Left ventricle myocardium inferior (tissue), 1 donor: ENCODE results near the gene CACFD1. TPM values are rescaled to one million over a fixed set of nuclear protein-coding genes. Genes with fewer than 3 reads are reported as not detected.

Experiments
- DNase-seq: peaks from one replicate; pipeline ENCODE4 v3.0.0-alpha.2; 2020
- H3K27ac ChIP-seq: fragments of 200-600 bp; replicated peaks from 2 replicates; pipeline ENCODE4 v1.8.0; 2021
- H3K27me3 ChIP-seq: fragments of 200-600 bp; 2 replicates; pipeline ENCODE4 v1.8.0; 2021; ENCODE audit warnings: low read depth
- H3K36me3 ChIP-seq: fragments of 200-600 bp; 2 replicates; pipeline ENCODE4 v1.8.0; 2021
- H3K4me1 ChIP-seq: fragments of 200-600 bp; 2 replicates; pipeline ENCODE4 v1.8.0; 2021
- H3K4me3 ChIP-seq: fragments of 200-600 bp; 2 replicates; pipeline ENCODE4 v1.8.0; 2021; ENCODE audit warnings: mild to moderate bottlenecking, moderate library complexity
- H3K9me3 ChIP-seq: fragments of 200-600 bp; replicated peaks from 2 replicates; pipeline ENCODE4 v1.8.0; 2021
- intact Hi-C: fragments of 100-400 bp; cut with micrococcal nuclease; formaldehyde crosslinking; loops from one replicate; pipeline ENCODE4 v1.11.0; 2022
- total RNA-seq: library from RNA; stranded (reverse); fragmentation: NEBNext Ultra II Directional; extraction: Animal tissue kit (Norgen Biotek cat#: 25700); gene quantifications from one replicate; pipeline ENCODE4 v1.2.1, GENCODE V29; 2021
- TF ChIP-seq, protein P1 (sequence below): fragments of 200-600 bp; IDR thresholded peaks from 2 replicates; pipeline ENCODE4 v1.8.0; 2021; ENCODE audit warnings: antibody characterized with exemption, mild to moderate bottlenecking, borderline replicate concordance
- donor health status: DM: no; HTN: yes; CAD: no; lungs with severe emphysema.

CACFD1 gene
- total RNA-seq, 1 donor from 2014 or later: 11.5 TPM

DNA sequence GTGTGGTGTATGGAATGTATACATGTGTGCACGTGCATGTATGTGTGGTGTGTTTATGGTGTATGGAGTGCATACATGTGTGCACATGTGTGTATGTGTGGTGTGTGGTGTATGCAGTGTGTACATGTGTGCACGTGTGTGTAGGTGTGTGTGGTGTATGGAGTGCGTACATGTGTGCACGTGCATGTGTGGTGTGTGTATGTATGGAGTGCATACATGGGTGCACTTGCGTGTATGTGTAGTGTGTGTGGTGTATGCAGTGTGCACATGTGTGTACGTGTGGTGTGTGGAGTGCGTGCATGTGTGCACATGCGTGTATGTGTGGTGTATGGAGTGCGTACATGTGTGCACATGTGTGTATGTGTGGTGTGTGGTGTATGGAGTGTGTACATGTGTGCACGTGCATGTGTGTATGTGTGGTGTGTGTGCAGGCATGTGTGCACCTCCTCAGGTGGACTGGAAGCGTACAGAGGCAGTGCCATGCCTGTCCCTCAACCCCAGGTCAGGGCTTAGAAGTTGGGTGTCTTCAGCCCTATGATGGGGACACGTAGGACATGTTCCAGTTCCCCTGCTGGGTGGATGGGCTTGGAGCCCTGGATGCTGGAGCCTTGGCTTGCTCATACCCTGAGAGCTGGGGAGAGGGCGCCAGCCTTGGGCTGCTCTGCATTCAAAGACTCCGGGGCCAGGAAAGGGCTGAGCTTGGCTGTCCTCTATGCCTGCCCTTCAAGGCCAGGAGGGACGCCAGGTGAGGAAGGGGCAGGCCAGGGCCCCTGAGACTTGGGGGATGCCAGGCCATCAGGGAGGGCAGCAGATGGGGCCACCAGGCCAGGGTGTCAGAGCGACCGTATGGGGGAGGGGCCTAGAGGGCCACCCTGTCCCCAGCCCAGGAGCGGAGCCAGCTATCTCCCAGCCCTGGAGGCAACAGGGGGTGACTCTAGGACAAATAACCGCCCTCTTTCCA, 52.8 kb downstream of the CACFD1 start:
- TF ChIP-seq, protein P1, sequence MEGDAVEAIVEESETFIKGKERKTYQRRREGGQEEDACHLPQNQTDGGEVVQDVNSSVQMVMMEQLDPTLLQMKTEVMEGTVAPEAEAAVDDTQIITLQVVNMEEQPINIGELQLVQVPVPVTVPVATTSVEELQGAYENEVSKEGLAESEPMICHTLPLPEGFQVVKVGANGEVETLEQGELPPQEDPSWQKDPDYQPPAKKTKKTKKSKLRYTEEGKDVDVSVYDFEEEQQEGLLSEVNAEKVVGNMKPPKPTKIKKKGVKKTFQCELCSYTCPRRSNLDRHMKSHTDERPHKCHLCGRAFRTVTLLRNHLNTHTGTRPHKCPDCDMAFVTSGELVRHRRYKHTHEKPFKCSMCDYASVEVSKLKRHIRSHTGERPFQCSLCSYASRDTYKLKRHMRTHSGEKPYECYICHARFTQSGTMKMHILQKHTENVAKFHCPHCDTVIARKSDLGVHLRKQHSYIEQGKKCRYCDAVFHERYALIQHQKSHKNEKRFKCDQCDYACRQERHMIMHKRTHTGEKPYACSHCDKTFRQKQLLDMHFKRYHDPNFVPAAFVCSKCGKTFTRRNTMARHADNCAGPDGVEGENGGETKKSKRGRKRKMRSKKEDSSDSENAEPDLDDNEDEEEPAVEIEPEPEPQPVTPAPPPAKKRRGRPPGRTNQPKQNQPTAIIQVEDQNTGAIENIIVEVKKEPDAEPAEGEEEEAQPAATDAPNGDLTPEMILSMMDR: no peak
- no peak for DNase-seq
- Histone ChIP-seq H3K9me3 (no peaks in the 10 kb centered on the region), H3K36me3 (no peaks in the 10 kb centered on the region), H3K4me3 (no peak overlapping the region), H3K4me1 (peaks cover 31% of the 10 kb centered on the region), H3K27me3 (peaks cover 19% of the 10 kb centered on the region), H3K27ac (no peak overlapping the region)
- intact Hi-C loops: no loop called here

DNA sequence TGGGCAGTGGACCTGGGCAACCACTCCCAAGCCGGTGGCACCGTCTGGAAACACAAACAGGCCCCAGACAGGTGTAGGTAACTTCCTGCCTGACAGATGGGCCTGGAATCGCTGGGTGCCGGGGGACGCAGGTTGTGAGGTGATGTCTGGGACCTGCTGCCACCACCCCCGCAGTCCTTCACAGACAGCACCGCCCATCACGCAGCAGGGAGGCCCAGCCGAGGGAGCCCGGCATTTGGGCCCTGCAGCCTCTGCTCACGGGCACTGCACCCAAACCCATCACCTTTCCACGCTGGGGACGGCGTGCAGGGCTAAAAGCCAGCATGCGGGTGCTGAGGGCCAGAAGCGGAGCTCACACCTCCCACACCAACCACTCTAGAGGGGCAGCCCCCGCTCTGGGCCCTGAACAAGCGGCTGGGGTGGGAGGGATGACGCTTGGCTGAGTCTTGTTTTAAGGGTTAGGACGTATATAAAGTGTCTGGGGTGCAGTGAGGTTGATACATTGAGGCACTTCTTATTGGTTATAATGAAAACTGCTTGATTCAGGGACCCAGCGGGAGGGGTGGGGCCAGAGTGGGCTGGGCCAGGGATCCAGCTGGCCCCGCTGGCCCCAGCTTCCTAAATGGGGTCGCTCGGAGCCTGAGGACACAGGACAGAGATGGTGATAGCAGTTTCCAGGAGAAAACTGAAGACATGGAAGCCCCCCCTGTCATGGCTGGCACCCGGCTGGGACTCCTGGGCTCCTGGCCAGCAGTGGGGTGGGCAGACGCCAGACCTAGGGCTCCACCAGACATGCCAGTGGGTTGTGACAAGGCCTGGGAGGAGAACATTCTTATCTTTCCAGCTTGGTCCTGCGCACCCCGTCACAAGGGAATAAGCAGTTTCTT, 53.7 kb downstream of the CACFD1 start:
- TF ChIP-seq, protein P1: no peak
- no peak overlapping the region for H3K4me3 ChIP-seq
- peaks cover 31% of the 10 kb centered on the region for H3K4me1 ChIP-seq
- peaks cover 12% of the 10 kb centered on the region for H3K27me3 ChIP-seq
- no peak overlapping the region for H3K27ac ChIP-seq
- H3K9me3 ChIP-seq: no peaks in the 10 kb centered on the region
- intact Hi-C loops: no loop called here
- DNase-seq: no peak
- H3K36me3 ChIP-seq: no peaks in the 10 kb centered on the region

DNA sequence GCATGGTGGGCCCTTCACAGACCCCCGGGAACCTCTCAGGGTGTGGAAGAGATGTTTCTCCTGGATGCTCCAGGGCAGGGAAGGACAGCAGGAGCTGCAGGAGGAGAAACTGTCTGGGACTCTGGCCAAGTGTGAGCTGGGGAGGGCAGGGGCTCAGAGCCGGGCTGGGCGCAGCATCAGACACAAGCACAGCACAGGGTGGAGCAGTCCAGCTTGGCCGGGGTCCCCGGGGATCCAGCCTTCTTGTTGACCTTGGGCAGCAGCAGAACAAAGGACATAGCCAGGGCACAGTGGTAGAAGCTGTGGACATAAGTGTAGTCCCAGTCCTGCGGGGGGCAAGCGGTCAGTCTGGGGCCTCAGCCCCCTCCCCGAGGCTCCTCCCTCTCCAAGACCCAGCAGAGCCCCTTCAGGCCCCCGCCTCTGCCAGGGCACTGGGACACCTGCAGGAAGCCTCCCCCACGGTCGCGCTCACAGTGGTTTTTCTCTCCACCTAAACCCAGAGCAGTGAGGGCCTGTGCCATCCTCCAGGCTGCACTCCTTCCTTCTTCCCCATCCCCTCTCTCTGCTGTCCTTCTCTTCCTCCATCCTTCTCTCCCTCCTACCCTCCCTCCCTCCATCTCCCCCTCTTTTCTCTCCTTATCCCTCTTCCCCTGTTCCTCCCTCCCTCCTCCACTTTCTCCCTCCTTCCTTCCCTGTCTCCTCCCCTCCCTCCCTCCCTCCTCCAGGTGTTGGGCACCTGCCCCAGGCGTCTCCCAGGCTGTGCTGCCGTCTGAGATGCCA, 54.9 kb downstream of the CACFD1 start:
- intact Hi-C loops: no loop called here
- Histone ChIP-seq H3K36me3 (no peaks in the 10 kb centered on the region), H3K27ac (peak overlapping the region; percentile 41), H3K4me1 (peaks cover 22% of the 10 kb centered on the region), H3K27me3 (peaks cover 12% of the 10 kb centered on the region), H3K9me3 (no peaks in the 10 kb centered on the region), H3K4me3 (no peak overlapping the region)
- TF ChIP-seq, protein P1: no peak
- DNase-seq: peak; percentile 81

DNA sequence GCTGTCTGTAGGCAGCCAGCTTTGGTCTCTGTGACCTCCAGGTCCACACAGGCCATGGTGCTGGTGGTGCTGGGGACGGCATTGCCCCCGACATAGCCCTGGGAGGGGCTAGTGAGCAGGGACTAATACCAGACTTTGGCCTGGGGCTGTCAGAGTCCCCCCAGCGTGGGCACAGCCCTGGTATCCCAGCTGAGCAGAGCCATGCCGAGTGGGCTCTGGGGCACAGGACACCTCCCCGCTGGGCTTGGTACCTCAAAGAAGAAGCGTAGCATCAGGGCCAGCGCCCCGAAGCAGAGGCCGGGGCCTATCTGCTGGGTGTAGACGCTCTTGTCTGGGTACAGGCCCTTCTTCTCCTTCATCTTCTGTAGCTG, 55.4 kb downstream of the CACFD1 start:
- H3K27me3 ChIP-seq: peaks cover 12% of the 10 kb centered on the region
- H3K4me1 ChIP-seq: peaks cover 18% of the 10 kb centered on the region
- TF ChIP-seq, protein P1: no peak
- no peak overlapping the region for H3K4me3 ChIP-seq
- DNase-seq: no peak
- intact Hi-C loops: no loop called here
- no peaks in the 10 kb centered on the region for H3K36me3 ChIP-seq
- no peaks in the 10 kb centered on the region for H3K9me3 ChIP-seq
- H3K27ac ChIP-seq: no peak overlapping the region
